Tibial artery (tissue), 4 donors: ENCODE results near the gene ZPR1.

Source experiments
- DNase-seq, 2 donors: peaks; one replicate each; pipeline ENCODE4 v3.0.0-alpha.2; 2019
- H3K27ac ChIP-seq, 2 donors: fragments of 200-600 bp; sonication (generic) in 1 of 2; 1 replicate in 1 of 2; 2 replicates in 1 of 2; pipeline ENCODE4 v1.5.1; 2018 to 2019; ENCODE audit warnings: mild to moderate bottlenecking in 1 of 2
- H3K27me3 ChIP-seq, 2 donors: fragments of 200-600 bp; sonication (generic) in 1 of 2; one replicate each; pipeline versions ENCODE4 v1.5.1 to v1.6.0; 2016 to 2019
- H3K36me3 ChIP-seq, 3 donors: fragments of 200-600 bp; sonication (generic) in 2 of 3; one replicate each; pipeline ENCODE4 v1.5.1; 2016 to 2019; ENCODE audit warnings: mild to moderate bottlenecking in 2 of 3
- H3K4me1 ChIP-seq, 4 donors: fragments of 200-600 bp; sonication (generic) in 2 of 4; 1 replicate in 3 of 4; 2 replicates in 1 of 4; pipeline ENCODE4 v1.5.1; 2016 to 2019
- H3K4me3 ChIP-seq, 2 donors: fragments of 200-600 bp; sonication (generic) in 1 of 2; 1 replicate in 1 of 2; 2 replicates in 1 of 2; pipeline ENCODE4 v1.5.1; 2018 to 2019; ENCODE audit warnings: mild to moderate bottlenecking in 2 of 2
- H3K9me3 ChIP-seq, 3 donors: fragments of 200-600 bp; sonication (generic) in 1 of 3; one replicate each; pipeline ENCODE4 v1.5.1; 2016 to 2019
- intact Hi-C: fragments of 100-400 bp; cut with DNase I; formaldehyde crosslinking; loops from one replicate; pipeline ENCODE4 v1.15.0; 2023; ENCODE audit warnings: low total_unique reads
- TF ChIP-seq, protein P1 (sequence below), 2 experiments: fragments of 200-600 bp in 1 of 2; fragments of 450-650 bp in 1 of 2; IDR thresholded peaks; one replicate each; pipeline ENCODE4 v1.5.1; 2017 to 2019; ENCODE audit warnings: antibody characterized with exemption in 2 of 2, mild to moderate bottlenecking in 1 of 2, moderate library complexity in 1 of 2

Gene ZPR1

DNA sequence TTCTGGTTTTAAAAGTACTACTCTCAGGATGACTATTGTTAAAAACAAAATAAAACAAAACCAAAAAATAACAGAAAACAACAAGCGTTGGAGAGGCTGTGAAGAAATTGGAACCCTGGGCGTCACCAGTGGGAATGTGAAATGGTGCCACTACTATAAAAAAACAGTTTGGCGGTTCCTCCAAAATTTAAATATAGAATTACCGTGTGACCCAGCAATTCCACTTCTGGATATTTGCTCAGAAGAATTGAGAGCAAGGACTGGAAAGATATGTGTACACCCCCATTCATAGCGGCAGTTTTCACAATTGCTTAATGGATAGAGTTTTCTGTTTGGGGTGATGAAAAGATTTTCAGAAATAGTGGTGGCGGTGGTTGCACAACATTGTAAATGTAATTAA lies 26.7 kb upstream of the ZPR1 start:
- intact Hi-C loops = no loop called here
- no peak overlapping the region for H3K27ac ChIP-seq
- H3K9me3 ChIP-seq = no peaks in the 10 kb centered on the region
- H3K4me1 ChIP-seq = peaks cover 0 to 3% (median 0%) of the 10 kb centered on the region in 4 donors
- DNase-seq = no peak
- H3K36me3 ChIP-seq = no peaks in the 10 kb centered on the region
- H3K27me3 ChIP-seq = no peaks in the 10 kb centered on the region
- TF ChIP-seq, protein P1, sequence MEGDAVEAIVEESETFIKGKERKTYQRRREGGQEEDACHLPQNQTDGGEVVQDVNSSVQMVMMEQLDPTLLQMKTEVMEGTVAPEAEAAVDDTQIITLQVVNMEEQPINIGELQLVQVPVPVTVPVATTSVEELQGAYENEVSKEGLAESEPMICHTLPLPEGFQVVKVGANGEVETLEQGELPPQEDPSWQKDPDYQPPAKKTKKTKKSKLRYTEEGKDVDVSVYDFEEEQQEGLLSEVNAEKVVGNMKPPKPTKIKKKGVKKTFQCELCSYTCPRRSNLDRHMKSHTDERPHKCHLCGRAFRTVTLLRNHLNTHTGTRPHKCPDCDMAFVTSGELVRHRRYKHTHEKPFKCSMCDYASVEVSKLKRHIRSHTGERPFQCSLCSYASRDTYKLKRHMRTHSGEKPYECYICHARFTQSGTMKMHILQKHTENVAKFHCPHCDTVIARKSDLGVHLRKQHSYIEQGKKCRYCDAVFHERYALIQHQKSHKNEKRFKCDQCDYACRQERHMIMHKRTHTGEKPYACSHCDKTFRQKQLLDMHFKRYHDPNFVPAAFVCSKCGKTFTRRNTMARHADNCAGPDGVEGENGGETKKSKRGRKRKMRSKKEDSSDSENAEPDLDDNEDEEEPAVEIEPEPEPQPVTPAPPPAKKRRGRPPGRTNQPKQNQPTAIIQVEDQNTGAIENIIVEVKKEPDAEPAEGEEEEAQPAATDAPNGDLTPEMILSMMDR (IDR thresholded peaks at IDR 0.05) = no peak
- H3K4me3 ChIP-seq = no peak overlapping the region

DNA sequence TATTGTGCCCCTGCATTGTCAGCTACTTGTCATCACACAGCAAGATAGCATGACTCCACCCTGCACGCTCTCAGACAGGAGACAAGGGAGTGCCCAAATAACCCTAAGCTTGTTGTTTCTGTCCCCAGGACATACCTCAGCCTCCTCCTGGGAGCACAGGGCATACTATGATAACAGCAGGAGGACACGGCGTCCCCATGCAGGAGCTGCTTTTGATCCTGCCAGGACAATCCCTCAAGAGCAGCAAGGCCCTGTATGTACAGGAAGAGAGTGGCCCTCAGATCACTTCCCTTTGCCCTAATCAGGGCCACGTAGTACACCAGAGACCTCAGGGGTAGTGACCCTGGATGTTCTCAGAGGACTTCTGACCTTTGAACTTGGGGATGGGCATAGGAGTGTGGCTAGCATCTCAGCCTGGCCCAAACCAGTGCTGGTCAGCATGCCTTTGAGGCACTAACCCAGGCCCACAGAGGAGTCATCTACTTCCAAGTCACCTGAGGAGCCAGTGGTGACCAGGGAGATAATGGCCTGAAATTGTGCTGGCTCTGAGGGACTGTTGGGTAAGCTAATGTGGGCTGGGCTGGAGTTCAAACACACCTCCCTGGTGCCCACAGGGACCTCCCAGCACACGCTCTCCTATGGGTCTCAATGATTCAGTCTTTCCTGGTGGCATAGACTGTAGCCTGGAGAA lies 26.1 kb upstream of the ZPR1 start:
- H3K4me1 ChIP-seq = peaks cover 0 to 3% (median 0%) of the 10 kb centered on the region in 4 donors

DNA sequence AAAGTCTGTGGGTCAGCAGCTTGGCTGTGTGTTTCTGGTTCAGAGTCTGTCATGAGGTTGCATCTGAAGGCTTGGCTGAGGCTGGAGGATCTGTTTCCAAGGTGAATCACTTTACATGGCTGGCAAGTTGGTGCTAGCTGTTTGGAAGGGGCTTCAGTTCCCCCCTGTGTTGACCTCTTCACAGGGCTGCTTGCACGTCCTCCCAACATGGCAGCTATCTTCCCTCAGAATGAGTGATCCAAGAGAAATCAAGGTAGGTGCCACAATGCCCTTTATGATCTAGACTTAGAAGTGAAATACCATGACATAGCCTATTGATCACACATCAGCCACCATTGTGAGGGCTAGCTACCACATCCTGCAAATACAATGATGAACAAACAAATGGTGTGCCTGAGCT lies 25.3 kb upstream of the ZPR1 start:
- H3K36me3 ChIP-seq = no peaks in the 10 kb centered on the region
- no peaks in the 10 kb centered on the region for H3K9me3 ChIP-seq
- no peak overlapping the region for H3K4me3 ChIP-seq
- TF ChIP-seq, protein P1 (IDR thresholded peaks at IDR 0.05) = no peak
- H3K27ac ChIP-seq = no peak overlapping the region
- H3K27me3 ChIP-seq = no peaks in the 10 kb centered on the region
- intact Hi-C loops = no loop called here
- no peak for DNase-seq
- peaks cover 0 to 3% (median 0%) of the 10 kb centered on the region in 4 donors for H3K4me1 ChIP-seq

More for the DNA sequence above, 26.1 kb upstream of the ZPR1 start:
- Histone ChIP-seq H3K36me3 (no peaks in the 10 kb centered on the region), H3K4me3 (no peak overlapping the region), H3K9me3 (no peaks in the 10 kb centered on the region), H3K27me3 (no peaks in the 10 kb centered on the region), H3K27ac (no peak overlapping the region)
- no peak for DNase-seq
- intact Hi-C loops = no loop called here
- TF ChIP-seq, protein P1 (IDR thresholded peaks at IDR 0.05) = no peak

DNA sequence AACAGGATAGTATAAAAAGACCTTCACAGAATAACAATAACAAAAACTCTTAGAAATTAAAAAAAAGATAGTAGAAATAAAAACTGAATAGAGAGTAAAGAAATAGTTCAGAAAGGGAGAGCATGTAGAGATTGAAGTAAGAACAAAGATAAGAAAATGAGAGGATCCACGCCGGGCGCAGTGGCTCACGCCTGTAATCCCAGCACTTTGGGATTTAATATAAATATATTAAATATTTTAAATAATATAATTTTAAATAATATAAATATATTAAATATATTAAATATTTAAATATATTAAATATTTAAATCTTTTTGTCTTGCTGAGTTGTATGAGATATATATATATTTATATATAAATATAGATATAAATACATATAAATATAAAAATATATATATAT lies 24.3 kb upstream of the ZPR1 start:
- TF ChIP-seq, protein P1 (IDR thresholded peaks at IDR 0.05) = no peak
- H3K27ac ChIP-seq = no peak overlapping the region
- no peak for DNase-seq
- H3K4me3 ChIP-seq = no peak overlapping the region
- no peaks in the 10 kb centered on the region for H3K27me3 ChIP-seq
- intact Hi-C loops = no loop called here
- H3K4me1 ChIP-seq = peaks cover 0 to 3% (median 0%) of the 10 kb centered on the region in 4 donors
- H3K36me3 ChIP-seq = no peaks in the 10 kb centered on the region
- no peaks in the 10 kb centered on the region for H3K9me3 ChIP-seq

DNA sequence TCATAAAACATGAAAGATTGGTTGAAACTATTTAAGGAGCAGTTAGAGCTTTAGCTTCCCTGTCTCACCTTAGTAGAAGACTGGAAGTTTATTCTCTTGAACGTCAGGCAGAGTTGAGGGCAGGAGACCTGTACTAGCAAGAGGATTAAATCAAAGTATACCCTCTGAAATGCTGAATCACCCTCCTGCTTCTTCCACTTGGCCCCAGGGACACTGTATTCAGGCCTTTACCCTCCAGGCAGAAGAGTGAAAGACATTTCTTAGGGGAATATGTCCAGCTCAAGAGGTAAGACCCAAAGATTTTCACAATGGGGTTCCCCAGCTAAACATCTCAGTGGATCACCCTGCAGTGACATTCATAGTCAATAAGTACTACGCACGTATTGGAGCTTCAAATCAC lies 23.4 kb upstream of the ZPR1 start:
- Histone ChIP-seq H3K4me1 (peaks cover 0 to 3% (median 0%) of the 10 kb centered on the region in 4 donors), H3K27ac (no peak overlapping the region), H3K36me3 (no peaks in the 10 kb centered on the region), H3K27me3 (no peaks in the 10 kb centered on the region), H3K9me3 (no peaks in the 10 kb centered on the region), H3K4me3 (no peak overlapping the region)
- no peak for DNase-seq
- TF ChIP-seq, protein P1 (IDR thresholded peaks at IDR 0.05) = no peak
- intact Hi-C loops = no loop called here
